ENCODE measurements around the gene CCL4.

DNA sequence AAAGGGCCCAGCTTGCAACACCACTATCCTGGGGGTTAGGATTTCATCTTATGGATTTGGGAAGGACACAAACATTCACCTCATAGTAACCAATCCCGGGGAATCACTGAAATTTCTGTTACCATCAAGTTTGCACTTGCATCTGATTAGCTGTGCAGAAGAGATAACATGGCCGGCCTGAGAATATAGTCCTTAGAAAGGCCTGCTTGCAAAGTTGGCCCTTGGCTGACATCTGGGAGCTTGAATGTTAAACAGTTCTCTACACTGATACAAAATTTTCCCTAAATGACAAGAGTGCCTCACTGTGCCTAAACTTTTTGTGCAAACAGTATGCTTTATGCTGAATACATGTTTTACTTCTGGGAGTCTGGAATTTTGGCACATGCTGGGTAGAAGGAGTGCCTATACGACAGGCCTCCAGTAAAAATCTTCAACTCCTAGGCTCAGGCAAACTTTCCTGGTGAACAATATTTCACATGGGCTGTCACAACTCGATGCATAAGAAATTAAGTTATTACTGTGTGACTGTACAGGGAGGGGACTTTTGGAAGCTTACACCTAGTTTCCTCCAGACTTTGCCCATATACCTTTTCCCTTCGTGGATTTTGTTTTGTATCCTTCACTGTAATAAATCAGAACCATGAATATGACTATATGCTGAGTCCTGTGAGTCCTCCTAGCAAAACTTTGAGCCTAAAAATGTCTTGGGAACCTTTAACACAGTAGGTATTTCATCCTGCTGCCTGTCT, 41.5 kb downstream of the CCL4 start:
- TF ChIP-seq, protein P1, sequence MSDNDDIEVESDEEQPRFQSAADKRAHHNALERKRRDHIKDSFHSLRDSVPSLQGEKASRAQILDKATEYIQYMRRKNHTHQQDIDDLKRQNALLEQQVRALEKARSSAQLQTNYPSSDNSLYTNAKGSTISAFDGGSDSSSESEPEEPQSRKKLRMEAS (IDR thresholded peaks at IDR 0.05): no peak
- TF ChIP-seq RAD21 (IDR thresholded peaks at IDR 0.05; ENCODE audit: low read depth) (no peak), CTCF (IDR thresholded peaks at IDR 0.05 in 2 of 3, conservative IDR thresholded peaks at IDR 0.05 in 1 of 3; ENCODE audit: borderline replicate concordance in 1 of 3, insufficient read depth in 1 of 3, low read depth in 2 of 3, low read length in 2 of 3) (no peak)
